ENCODE measurements around the gene PCSK7.
A peak's percentile ranks its signal among the peaks of the same experiment; 100 is the strongest.
"Not testable (repeated sequence)": the region's sequence is repeated elsewhere in the genome, so short reads cannot be mapped to it uniquely, and the experiment has no call there.

PCSK7 gene, protein sequence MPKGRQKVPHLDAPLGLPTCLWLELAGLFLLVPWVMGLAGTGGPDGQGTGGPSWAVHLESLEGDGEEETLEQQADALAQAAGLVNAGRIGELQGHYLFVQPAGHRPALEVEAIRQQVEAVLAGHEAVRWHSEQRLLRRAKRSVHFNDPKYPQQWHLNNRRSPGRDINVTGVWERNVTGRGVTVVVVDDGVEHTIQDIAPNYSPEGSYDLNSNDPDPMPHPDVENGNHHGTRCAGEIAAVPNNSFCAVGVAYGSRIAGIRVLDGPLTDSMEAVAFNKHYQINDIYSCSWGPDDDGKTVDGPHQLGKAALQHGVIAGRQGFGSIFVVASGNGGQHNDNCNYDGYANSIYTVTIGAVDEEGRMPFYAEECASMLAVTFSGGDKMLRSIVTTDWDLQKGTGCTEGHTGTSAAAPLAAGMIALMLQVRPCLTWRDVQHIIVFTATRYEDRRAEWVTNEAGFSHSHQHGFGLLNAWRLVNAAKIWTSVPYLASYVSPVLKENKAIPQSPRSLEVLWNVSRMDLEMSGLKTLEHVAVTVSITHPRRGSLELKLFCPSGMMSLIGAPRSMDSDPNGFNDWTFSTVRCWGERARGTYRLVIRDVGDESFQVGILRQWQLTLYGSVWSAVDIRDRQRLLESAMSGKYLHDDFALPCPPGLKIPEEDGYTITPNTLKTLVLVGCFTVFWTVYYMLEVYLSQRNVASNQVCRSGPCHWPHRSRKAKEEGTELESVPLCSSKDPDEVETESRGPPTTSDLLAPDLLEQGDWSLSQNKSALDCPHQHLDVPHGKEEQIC

DNA sequence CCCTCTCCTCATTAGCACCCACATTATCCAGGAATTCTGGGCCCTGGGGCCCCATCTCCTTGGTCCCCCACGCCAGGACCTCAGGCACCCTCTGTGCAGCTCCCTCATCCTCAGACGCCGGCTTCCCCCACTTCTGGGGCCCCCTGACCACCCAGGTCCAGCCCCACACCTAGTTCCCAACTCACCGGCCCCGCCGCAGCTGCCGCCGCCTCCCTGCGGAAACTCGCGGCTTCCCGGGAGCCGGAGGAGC lies at the start of gene PCSK7:
Gene PCSK7 (minus strand): TSS at position 232 of the 250 bp plus-strand sequence. CDS start 2,229 bp downstream, outside the sequence.
- DNase-seq, result no peak

DNA sequence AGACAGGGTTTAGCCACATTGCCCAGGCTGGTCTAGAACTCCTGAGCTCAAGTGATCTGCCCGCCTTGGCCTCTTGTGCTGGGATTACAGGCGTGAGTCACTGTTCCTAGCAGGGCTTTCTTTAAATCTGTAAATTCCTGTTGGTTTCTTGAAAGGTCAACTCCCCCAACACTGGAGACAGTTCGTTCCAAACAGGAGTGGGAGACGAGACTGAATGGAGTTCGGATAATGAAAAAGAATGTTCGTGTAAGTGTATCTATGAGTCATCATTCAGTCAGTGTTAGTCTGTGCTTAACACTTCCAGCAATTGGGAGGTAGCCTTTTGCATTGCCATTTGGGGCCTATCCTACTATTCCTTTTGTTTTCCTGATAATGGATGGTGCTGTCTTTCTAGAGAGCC lies 49.3 kb upstream of the PCSK7 start:
- no peak for DNase-seq

DNA sequence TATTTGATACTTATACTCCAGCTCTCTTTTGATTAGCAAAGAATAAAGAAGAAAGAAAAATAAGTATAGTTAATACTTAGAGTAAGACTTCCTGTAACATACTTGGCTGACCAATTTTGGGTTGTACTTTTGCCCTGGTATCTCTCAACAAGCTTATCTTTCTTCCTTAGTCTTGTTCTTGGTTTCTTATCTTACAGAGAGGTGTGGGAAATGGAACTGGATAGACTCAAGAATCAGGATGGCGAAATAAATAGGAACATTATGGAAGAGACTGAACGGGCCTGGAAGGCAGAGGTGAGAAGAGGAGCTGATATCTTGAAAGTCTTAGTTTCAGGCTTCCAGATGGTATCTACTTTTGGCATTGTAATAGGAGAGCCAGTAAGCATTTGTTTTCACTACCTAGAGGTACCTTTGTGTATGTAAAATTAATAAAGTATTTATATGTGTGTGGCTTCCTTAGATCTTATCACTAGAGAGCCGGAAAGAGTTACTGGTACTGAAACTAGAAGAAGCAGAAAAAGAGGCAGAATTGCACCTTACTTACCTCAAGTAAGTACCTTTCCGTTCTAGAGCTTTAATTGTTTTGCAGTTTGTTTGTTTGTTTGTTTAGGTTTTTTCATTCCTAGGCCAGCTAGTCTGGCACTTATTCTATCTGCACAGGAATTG lies 48.0 kb upstream of the PCSK7 start:
- no peak for DNase-seq

DNA sequence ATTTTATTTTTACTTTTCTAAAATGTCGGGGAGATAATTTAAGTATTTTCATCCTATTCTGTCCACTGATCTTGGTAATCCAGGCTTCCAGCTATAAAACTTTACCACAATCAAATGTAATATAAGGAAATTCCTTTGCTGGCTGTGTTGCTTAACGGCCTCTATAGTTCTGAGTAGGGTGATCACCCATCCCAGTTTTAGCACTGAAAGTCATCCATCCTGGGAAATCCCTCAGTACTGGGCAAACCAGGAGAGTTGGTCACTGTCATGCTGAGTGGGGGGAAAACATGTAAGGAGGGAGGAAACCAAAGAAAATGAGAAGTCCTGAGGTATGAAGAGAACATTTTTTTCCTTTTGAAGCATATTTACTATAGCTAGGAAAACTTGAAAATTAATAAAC lies 46.5 kb upstream of the PCSK7 start:
- no peak for DNase-seq

DNA sequence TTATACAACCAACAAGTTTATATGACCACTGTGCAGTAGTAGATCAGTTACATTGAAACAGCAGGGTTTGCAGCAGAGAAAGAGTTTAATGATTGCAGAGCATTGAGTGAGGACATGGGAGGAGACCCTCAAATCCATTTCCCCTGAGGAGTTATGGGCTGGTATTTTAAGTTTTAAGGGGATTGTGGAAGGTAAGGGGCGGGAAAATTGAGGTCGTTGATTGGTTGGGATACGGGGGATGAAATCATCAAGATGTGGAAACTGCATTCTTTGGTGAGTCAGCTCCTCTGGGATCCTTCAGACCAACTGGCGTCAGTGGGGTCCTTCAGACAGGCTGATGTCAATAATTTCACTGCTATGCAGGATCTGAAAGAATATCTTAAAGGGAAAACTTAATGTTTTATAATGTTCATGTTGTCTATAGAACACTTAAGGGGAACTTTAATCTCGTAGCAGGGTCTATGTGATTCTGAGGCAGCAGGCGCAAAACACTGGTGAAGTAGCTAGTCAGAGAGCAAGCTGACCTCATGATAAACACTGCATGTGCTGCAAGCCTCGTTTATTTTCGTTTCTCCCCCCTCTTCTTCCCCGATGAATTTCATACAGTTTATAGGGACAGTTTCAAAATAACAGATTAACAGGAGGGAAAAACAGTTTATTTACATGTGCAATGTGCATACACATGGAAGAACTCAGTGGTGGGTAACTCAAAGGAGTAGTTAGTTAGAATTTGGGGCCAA lies 41.8 kb upstream of the PCSK7 start:
- DNase-seq, result no peak

DNA sequence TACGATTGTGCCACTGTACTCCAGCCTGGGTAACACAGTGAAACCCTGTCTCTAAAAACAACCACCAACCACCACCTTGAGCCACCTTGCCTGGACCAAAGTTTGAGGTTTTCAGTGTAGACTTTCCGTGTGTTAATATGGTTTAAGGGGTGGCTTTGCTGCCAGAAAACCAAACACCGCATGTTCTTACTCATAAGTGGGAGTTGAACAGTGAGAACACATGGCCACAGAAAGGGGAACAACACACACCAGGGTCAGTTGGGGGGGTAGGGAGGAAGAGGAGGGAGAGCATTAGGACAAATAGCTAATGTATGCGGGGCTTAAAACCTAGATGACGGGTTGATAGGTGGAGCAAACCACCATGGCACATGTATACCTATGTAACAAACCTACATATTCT lies 40.3 kb upstream of the PCSK7 start:
- DNase-seq, result not testable (repeated sequence)

DNA sequence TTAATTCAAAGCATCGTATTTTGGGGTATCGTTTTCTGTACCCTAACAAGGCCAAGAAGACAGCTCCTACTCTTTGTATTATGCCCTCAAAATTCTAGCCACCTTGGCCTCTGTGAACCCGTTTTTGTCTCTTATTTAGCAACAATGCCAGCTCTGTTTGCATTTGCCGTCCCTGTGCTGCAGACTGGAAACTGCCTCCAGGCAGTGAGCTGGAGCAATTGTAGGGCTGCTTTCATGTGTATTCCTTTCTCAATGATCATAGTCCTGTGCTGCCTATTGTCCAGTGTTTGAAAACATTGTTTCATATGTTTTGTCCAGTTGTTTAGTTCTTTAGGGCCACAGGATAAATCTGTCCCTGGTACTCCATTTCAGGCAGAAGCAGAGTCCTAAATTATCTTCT lies 39.3 kb upstream of the PCSK7 start:
- no peak for DNase-seq

DNA sequence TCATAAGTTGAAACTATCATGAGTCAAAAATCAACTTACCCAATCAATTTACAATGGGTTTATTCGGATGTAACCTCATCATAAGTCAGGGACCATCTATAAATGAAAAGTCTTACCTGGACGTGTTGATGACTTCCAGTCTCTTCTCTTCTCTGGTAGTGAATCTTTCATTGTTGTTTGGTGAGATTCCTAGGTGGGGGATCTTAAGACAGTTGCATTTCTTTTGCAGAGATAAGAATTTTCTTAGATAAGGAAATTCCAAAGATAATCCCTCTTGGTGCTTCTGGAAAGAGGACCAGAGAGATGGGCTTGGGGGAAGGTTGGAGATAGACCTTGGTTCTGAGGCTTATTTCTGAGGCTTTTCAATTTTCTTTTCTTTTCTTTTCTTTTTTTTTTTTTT lies 38.0 kb upstream of the PCSK7 start:
- DNase-seq, result no peak

DNA sequence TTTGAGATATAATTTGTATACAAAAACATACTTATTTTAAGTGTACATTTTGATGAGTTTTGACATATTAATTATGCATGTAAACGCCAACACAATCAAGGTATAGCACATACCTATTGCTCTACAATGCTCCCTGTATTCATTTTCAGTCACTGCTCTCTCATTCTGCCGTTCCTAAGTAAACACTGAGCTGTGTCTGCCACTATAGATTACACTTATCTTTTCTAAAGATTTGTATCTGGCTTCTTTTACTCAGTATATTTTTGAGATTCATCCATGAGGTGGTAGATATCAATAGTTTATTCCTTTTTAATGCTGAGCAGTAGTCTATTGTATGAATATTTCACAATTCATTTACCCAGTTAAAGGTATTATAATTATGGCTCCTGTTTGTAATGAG lies 33.9 kb upstream of the PCSK7 start:
- no peak for DNase-seq

DNA sequence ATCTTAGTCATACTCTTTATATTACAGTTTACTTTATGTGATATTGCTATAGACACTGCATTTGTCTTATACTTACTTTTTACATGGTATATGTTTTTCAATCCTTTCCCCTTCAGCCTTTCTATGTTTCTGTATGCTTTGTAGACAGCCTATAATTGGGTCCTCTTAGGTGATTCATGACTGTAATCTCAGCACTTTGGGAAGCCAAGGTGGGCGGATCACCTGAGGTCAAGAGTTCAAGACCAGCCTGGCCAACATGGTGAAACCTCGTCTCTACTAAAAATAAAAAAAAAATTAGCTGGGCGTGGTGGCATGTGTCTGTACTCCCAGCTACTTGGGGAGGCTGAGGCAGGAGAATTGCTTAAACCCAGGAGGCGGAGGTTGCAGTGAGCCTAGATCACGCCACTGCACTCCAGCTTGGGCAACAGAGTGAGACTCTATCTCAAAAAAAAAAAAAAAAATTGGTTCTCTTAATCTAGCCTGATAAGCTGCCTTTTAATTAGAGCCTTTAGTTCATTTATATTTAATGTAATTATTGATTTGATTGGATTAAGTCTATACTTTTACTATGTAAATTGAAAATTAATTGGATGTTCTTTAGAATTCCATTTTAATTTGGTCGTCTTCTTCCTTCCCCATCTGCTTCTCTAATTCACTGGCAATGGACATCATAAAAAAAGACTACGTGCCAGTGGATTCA lies 32.9 kb upstream of the PCSK7 start:
- DNase-seq, result not testable (repeated sequence)

DNA sequence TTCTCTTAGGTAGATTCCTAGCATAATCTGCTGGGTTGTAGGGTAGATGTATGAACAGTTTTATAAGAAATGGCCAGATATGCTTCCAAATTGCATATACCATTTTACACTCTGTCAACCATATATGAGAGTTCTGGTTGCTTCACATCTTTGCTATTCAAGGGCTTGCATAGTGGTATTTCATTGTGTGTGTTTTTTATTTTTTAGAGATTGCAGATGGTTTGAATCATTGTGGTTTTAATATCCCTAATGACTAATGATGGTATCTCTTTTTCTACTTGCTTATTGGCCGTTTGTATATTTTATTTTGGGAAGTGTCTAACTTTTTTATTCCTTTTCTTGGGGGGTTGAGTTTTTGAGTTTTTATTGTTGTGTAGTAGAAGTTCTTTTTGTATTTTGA lies 27.5 kb upstream of the PCSK7 start:
- no peak for DNase-seq

DNA sequence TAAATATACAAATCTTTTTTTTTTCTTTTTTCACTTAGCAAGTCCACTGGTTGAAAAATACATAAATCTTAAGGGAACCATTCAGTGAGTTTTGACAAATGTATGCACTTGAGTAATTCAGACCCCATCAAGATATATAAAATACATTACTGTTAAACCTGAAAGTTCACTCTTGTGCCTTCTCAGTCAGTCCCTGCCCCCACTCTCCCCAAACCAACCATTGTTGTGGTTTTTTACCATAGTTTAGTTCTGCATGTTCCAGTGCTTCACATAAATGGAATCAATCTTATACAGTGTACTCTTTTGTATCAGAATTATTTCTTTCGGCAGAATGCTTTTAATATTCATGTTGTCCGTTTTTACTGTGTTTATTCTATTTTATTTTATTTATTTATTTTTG lies 26.7 kb upstream of the PCSK7 start:
- no peak for DNase-seq

DNA sequence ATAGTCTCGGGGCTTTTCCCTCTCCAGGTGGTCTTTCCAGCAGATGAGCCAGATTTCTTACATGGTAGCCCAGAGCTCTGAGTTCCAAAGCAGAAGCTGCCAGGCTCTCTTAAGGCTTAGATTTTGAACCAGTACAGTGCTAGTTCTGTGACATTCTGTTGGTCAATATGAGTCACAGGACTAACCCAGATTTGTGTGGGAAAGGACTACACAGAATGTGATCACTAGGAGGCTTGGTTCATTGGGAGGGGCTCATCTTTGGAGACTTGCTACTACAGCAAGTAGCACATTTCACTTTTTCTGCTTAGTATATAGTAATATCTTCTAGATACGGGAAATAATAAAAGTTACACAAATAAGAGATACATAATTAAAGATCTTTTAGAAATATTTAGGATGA lies 24.7 kb upstream of the PCSK7 start:
- DNase-seq, result no peak

DNA sequence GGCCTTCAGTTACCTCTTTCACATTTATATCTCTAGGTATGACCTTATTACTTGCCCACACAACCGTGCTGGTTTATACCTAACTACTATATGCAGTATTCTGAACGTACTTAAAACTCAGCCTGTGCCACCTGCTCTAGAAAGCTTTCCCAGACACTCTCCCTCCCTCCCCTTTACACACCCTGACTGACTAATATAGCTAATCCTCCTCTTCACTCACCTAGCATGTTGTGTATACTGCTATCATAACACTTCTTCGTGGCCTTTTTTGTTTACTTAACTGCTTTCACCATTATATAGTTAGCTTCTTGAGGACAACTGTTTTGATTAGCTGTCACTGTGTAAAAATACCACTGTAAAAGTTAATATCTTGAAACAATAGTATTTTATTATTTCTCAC lies 24.1 kb upstream of the PCSK7 start:
- DNase-seq, result no peak

DNA sequence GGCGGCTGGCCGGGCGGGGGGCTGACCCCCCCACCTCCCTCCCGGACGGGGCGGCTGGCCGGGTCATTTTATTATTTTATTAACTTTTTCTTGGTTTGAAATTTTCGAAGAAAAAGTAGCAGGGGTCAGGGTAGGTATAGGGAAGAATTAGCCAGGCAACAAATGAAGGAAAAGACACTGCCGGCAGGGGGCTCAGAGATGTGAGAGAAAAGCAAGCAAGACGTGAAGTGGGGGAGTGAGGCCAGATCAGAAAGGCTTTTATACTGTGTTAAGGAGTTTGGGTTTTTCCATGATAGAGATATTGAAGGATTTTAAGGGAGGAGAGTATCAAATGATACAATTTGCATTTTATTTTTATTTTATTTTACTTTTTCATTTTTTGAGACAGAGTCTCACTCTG lies 19.6 kb upstream of the PCSK7 start:
- no peak for DNase-seq

DNA sequence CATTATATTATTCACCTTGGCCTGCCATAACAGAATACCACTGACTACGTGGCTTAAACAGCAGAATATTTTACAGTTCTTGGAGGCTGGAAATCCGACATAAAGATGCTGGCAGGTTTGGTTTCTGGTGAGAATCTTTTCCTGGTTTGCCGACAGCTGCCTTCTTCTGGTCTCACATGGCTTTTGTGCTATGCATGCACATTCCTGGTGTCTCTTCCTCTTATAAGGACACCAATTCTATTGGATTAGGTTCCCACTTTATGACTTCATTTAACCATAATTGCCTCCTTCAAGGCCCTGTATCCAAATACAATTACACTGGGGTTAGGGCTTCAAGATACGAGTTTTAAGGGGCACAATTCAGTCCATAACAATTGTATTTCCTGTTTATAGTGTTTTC lies 17.7 kb upstream of the PCSK7 start:
- no peak for DNase-seq

DNA sequence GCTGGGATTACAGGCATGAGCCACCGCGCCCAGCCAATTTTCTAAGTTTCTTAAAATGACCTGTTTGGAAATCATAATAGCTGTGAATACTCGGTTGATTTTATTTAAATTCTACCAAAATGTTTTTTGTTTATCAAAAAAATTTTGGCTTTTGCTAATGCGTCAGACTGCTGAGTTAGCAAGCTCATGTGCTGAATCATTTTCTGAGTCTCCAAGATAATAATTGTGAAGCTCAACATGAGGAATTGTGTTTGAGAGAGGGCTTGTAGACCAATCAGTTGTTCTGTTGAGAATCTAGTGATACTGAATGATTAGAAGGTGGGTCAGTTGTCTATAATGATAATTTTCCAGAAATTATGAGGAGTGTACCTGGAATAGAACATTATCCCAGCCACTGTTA lies 16.5 kb upstream of the PCSK7 start:
- no peak for DNase-seq

DNA sequence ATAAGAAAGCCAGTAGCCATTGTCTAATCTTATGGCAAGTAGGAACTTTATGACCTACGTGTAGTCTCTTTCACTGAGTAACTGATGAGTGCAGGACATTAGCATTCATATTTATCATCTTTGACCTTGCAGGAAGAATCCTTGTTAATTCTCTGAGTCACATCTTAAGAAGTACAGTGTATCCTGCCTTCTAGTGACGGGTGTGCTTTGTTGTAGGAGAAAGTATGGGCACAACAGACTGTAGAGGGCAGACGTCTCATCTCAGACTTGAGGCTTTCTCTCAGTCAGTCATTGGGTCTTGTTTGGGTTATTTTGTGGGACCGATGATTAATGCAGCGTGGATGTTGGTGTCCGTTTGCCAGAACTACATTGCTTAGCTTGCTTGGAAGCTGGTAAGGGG lies 7.4 kb upstream of the PCSK7 start:
- no peak for DNase-seq

DNA sequence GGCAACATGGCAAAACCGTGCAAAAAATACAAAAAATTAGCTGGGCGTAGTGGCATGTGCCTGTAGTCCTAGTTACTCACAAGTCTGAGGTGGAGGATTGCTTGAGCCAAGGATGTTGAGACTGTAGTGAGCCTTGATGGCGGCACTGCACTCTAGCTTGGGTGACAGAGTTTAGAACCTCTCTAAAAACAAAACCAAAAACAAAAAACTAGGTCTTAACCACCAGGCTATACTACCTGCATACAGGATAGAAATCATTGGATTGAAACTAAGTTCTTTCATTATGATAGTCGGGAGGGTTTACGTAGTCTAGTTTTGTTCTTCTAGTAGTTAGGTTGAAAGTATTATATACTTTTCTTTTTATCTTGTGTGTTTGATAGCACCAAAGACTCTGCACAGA lies 6.3 kb upstream of the PCSK7 start:
- no peak for DNase-seq

DNA sequence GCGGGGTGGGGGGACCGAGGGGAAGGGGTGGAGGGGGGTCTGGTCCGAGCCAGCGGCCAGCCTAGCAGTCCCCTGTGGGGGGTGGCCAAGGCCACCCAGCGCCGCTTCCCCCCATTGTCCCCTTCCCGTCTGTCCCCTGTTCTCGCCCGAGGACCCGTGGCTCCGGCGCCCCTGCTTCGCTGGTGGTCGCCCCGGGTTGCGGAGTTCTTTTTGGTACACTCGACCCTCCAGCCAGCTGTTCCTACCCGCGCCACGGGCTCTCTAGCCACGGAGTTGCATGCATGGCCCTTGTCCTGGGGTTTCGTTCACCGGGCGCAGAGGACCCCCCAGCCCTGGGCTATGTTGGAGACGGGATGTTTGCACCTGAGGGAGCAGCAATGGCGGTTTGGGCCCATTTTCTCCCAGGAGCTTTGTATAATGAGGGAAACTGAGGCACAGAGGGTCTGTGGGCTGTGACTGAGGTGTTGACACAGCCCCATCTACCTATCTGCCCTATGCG lies 1.1 kb upstream of the PCSK7 start:
- peak in 1 of 2 experiments; percentile 4 for DNase-seq

DNA sequence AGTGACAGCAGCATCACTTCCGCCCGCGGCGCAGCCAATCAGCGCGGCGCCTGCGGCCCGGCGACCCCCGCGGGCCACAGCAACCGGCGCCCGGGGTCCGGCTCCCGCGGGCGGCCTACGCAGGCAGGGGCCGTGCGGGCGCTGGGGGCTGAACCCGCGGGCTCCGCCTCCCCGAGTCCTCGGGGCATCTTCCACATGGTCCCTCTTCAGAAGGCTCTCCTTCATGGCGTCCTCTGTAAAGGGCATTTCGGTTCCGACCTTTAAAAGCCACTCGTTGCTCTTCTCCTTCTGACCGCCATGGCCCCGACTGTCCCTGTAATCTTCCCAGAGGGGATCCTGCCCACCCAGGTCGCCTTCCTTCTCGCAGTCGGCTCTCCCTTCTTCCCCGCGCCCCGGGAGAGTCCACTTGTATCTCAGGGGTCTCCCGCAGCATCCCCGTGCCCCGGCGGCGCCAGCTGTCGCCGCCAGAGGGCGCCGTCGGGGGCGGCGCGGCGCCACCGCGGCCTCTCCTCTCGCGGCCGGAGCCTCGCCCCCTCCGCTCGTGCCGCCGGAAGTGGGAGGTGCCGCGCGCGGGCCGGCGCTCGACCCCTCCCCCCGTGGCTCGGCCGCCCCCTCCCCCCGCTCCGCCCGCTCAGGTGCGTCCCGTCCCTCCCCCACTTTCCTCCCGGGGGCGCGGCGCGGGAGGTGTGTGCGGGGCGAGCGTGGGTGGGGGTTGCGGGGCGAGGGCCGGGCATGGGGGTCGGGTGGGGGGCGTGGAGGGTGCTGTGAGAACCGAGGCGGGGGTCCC lies 412 bp upstream of the PCSK7 start, which contains the start of gene RNF214:
Gene RNF214 (plus strand): TSS at position 580 of the 787 bp plus-strand sequence. CDS start 1,602 bp downstream, outside the sequence.
- peak; percentile 48 to 77 for DNase-seq

Data from SHP77 (cell line).